ENCODE measurements around the gene AGR2.

GRCh38 chr7:16801579-16801978 is 3.2 kb downstream of the AGR2 start:
- TF ChIP-seq, protein P1, sequence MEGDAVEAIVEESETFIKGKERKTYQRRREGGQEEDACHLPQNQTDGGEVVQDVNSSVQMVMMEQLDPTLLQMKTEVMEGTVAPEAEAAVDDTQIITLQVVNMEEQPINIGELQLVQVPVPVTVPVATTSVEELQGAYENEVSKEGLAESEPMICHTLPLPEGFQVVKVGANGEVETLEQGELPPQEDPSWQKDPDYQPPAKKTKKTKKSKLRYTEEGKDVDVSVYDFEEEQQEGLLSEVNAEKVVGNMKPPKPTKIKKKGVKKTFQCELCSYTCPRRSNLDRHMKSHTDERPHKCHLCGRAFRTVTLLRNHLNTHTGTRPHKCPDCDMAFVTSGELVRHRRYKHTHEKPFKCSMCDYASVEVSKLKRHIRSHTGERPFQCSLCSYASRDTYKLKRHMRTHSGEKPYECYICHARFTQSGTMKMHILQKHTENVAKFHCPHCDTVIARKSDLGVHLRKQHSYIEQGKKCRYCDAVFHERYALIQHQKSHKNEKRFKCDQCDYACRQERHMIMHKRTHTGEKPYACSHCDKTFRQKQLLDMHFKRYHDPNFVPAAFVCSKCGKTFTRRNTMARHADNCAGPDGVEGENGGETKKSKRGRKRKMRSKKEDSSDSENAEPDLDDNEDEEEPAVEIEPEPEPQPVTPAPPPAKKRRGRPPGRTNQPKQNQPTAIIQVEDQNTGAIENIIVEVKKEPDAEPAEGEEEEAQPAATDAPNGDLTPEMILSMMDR (conservative IDR thresholded peaks at IDR 0.05; ENCODE audit: low read length), result no peak
- TF ChIP-seq EZH2phosphoT487 (IDR thresholded peaks at IDR 0.05; ENCODE audit: borderline replicate concordance), result no peak

All from Loucy (cell line).